GM15510 (cell line): ENCODE data around the gene USP49.

Source experiments
- POLR2A ChIP-seq: IDR thresholded peaks from 3 replicates; pipeline ENCODE4 v1.6.1; 2011; ENCODE audit warnings: borderline replicate concordance; ENCODE audit not compliant: insufficient read length; ENCODE audit errors: extremely low read depth

Gene USP49

GRCh38 chr6:41895300-41896233 is at the start of gene USP49:
TSS of gene USP49 (minus strand) at chr6:41895375. CDS start at chr6:41806983, 88,392 bp downstream.
- peak; percentile 60 for TF ChIP-seq POLR2A

- no peak for TF ChIP-seq POLR2A
Measured at GRCh38 chr6:41943456-41943855, 48.3 kb upstream of the USP49 start.

GRCh38 chr6:41942067-41942851 is 47.1 kb upstream of the USP49 start:
- TF ChIP-seq POLR2A, result no peak

GRCh38 chr6:41941280-41942066 is 46.3 kb upstream of the USP49 start, which contains the start of gene CCND3:
TSS of gene CCND3 (minus strand) at chr6:41941808. CDS start at chr6:41941649, 159 bp downstream.
- peak; percentile 76 for TF ChIP-seq POLR2A

- TF ChIP-seq POLR2A, result no peak
Measured at GRCh38 chr6:41940759-41941279, 45.6 kb upstream of the USP49 start.

GRCh38 chr6:41939848-41940758 is 44.9 kb upstream of the USP49 start:
- no peak for TF ChIP-seq POLR2A

- no peak for TF ChIP-seq POLR2A
Measured at GRCh38 chr6:41939176-41939847, 44.1 kb upstream of the USP49 start.

GRCh38 chr6:41938590-41939175 is 43.5 kb upstream of the USP49 start:
- TF ChIP-seq POLR2A, result no peak

- TF ChIP-seq POLR2A, result no peak
Measured at GRCh38 chr6:41937861-41938574, 42.8 kb upstream of the USP49 start.

- TF ChIP-seq POLR2A, result no peak
Measured at GRCh38 chr6:41937472-41937860, 42.3 kb upstream of the USP49 start.

GRCh38 chr6:41936073-41936837 is 41.1 kb upstream of the USP49 start:
- TF ChIP-seq POLR2A, result peak; percentile 25
